Putamen (tissue), 1 donor: ENCODE measurements around the gene ORM1.
"Not testable (repeated sequence)": the region's sequence is repeated elsewhere in the genome, so short reads cannot be mapped to it uniquely, and the experiment has no call there.

Source experiments
- DNase-seq: peaks from one replicate; pipeline ENCODE4 v3.0.0-alpha.2; 2016; ENCODE audit warnings: low spot score

ORM1 gene

DNA sequence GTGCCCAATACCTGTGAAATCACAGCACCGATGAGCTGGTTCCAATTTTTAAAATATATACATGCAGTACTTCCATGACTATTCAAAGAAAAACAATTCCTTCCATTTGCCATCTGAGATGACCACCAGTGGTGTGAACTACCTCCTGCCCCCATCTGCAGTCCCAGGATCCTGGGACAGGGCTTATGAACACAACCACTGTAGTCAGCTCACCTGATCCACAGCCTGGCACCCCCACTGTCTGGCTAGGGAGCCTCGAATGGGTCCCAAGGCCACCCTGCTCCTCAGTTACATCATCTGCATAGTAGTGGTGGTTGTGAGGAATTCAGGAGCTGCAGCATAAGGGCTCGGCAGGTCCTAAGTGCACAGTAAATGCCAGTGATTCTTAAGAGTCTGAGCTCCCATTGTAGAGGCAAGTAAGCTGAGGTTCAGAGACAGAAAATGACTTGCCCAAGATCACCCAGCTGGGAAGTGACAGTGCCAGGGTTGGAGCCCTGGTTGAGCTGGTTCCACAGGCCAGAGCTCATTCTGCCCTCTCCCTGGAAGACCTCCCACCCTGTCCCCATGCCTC is 2.9 kb downstream of the ORM1 start:
- DNase-seq: not testable (repeated sequence)

DNA sequence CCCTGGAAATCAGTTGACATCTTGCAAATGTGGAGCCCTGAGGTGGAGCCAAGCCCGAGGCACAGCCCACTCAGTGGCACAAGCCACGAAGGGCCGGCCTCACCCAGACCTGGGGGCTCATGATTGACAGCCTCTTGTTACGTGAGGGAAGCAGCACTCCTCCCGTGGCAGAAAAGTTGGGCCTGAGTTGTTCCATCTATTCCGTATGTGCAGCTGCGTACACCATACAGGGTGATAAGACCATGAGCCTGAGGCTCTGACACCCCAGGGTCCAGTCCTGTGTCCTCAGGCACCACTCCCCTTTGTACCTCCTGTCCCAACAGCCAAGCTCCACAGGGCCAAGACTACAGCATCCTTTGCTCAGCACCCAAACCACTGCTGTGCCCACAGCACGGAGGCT is 4.9 kb downstream of the ORM1 start:
- no peak for DNase-seq

DNA sequence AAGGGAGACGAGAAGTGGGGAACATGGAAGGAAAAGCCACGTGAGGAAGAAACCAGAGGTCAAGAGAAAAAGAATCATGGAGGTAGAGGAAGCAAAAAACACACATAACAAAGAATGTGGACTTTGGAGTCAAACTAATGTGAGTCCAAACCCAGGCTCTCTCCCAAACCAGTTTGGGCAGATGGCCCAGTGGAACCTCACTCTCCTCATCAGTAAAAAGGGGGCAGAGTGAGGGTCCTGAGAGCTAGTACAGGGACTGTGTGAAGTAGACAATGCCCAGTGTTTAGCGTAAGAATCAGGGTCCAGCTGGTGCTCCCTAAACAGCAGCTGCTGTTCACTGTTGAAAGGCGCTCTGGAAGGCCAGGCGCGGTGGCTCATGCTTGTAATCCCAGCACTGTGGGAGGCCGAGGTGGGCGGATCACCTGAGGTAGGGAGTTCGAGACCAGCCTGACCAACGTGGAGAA is 5.5 kb downstream of the ORM1 start:
- not testable (repeated sequence) for DNase-seq

- DNase-seq: not testable (repeated sequence)
Measured at GRCh38 chr9:114328937-114329624, 6.2 kb downstream of the ORM1 start.

GRCh38 chr9:114329625-114330022 is 6.7 kb downstream of the ORM1 start, which contains the start of gene ORM2:
Gene ORM2 (plus strand): TSS chr9:114329869. CDS start chr9:114329905, 36 bp downstream.
- DNase-seq: not testable (repeated sequence)

DNA sequence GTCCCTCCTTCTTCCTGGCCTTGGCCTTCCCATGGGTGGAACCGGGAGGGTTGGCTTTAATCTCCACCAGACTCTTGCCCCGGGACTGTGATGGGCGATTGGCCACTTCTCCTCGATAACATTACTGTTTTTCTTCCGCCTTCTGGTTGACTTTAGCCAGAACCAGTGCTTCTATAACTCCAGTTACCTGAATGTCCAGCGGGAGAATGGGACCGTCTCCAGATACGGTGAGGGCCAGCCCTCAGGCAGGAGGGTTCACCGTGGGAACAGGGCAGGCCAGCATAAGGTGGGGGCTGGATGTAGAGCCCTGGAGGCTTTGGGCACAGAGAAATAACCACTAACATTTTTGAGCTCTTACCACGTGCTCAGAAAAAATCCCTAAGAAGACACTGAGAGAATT is 7.7 kb downstream of the ORM1 start:
- DNase-seq: no peak

- DNase-seq: not testable (repeated sequence)
Measured at GRCh38 chr9:114331229-114332195, 8.6 kb downstream of the ORM1 start.

GRCh38 chr9:114332474-114333040 is 9.7 kb downstream of the ORM1 start:
- not testable (repeated sequence) for DNase-seq

DNA sequence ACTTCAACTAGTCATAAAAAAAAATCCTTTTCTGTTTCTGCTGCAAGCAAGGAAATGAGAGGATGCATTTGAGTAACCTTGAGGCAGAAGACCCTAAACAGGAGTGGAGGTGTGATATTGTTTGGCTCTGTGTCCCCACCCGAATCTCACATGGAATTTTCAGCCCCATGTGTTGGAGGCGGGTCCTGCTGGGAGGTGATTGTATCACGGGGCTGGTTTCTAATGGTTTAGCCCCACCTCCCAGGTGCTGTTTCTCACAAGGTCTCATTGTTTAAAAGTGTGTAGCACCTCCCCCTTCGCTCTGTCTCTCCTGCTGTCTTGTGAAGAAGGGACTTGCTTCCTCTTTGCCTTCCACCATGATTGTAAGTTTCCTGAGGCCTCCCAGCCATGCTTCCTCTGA is 10.8 kb downstream of the ORM1 start:
- not testable (repeated sequence) for DNase-seq

DNA sequence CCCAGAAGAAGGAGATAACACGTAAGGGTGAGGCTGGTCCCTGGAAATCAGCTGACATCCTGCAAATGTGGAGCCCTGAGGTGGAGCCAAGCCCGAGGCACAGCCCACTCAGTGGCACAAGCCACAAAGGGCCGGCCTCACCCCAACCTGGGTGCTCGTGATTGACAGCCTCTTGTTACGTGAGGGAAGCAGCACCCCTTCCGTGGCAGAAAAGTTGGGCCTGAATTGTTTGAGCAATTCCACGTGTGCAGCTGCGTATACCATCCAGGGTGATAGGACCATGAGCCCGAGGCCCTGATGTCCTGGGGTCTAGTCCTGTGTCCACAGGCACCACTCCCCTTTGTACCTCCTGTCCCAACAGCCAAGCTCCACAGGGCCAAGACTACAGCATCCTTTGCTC is 11.6 kb downstream of the ORM1 start:
- DNase-seq: no peak

- DNase-seq: no peak
Measured at GRCh38 chr9:114335745-114336144, 12.8 kb downstream of the ORM1 start.

DNA sequence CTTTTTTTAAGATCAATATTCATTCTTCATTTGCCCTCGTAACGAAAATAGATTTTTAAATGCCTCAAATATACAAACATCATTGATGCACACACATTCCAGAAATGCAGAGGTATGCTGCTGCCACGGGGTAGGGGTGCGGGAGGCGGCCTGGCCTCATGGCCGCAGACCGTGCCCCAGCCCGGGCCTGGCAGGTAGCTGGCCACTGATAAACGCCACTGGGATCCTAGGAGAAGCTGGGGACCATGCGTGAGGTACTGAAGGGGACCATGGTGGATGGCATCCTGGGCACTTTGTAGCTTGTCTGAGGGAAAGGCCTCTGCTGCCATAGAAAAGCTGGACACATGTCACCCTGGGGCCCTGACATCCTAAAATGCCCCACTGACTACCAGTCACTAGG is 13.3 kb downstream of the ORM1 start:
- DNase-seq: no peak

- no peak for DNase-seq
Measured at GRCh38 chr9:114336699-114337395, 13.9 kb downstream of the ORM1 start.

DNA sequence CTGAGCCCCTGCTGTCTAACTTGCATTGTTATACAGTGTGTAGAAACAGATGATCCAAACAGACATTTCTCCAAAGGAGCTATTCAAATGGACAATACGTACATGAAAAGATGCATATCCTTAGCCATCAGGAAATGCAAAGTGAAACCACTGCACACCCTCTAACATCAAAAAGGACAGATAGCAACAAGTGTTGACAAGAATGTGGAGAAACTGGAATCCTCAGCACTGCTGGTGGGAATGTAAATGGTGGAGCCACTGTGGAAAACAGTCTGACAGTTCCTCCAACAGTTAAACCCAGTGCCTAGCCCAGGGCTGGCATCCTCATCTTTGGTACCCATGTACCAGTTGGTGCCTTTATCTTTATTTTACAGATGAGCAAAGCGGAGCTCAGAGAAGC is 15.3 kb downstream of the ORM1 start:
- no peak for DNase-seq

DNA sequence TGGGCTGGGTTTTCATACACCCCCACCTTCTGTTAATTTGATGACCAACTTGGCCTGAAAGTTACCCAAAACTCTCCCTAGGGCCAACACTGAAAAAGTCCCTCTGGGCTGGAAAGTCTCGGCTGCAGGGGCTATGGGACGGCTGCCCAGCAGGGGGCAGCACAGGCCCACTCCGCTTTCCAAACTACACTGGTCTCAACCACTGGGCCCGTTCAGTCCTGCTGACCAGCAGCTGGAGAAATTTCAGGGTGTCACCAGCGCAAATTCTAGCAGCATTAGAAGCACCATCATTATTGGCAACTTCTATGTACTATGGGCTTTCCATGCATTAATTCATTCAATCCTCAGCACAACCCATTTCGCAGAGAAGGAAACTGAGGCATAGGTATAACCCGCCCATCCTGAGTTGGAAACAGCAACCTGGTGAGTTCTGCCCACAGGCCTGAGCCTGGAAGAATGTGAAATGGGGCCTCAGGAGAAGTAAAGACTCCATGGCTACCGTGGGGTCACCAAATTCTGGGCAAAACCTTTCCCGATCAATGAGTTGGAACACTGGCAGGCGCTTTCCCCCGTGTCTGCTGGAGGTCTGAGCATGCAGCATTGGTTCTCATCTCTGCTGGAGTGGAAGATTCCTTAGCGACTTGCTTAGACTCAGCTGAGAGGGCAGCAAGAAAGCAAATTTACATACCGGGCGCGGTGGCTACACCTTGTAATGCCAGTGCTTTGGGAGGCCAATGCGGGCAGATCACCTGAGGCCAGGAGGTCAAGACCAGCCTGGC is 16.4 kb downstream of the ORM1 start:
- no peak for DNase-seq

- no peak for DNase-seq
Measured at GRCh38 chr9:114341152-114341830, 18.4 kb downstream of the ORM1 start.

DNA sequence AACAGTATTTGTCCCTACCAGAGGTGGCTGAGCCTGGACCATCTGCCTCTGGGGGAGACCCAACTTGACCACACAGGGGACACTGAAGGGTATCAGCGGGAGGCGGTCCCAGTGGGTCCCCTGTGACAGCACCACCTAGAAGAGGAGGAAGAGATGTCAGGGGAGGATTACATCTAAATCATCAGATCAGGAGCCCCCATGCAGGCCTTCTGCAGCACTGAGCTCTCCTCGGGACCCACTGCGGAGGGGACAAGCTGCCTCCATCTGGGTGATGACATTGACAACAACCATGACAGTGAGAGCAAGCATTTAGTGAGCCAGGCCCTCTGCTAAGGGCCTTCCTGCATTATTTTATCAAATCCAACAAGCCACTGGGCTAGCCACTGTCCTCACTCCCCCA is 19.1 kb downstream of the ORM1 start:
- DNase-seq: no peak

DNA sequence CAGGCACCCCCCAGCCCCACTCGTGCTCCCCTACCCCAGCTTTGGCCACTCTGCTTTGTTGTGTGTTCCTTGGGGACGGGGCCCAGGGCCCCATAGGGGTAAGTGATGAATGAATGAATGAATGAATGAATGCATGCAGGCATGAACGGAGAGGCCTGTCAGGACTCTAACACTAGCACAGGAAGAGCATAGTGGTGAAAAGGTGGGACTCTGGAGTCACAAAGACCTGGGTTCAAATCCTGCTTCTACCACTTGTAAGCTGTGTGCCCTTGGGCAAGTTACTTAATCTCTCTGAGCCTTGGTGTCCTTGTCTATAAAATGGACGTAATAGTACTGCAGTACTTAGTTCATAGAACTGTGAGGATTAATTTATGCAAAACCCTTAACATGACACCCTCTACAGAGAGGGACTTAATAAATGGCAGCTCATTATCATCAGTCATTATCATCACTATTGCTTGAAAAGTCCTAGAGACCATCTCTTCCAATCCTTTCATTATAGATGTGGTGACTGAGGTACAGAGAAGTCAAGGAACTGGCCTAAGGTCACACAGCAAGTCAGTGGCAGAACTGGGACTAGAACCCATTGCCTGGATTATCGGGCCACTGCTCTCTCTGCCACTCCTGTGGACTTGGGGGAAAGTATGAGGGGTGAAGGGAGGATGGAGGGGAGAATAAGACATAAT is 20.0 kb downstream of the ORM1 start:
- DNase-seq: no peak

GRCh38 chr9:114343471-114344187 is 20.7 kb downstream of the ORM1 start:
- DNase-seq: no peak
